ENCODE measurements around the gene TAF3.
A peak's percentile ranks its signal among the peaks of the same experiment; 100 is the strongest.

Gene TAF3

DNA sequence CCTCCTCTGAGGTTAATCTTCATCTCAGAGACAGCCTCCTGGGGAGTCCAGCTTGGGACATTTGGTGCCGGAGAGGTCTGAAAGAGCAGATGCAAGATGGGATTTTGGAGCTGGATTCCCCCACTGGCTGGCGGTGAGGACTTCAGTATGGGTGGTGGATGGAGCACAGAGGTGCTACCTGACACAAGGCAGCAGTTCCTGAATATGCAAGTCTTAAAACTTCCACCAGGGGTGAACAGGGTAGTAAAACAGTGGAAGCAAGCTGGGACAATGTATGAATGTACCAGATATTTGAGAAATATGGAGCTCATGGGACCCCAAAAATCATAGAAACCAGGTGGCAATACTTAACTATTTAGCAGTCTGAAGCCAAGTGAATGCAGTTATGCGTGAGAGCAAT lies 4.8 kb upstream of the TAF3 start:
- ChIA-PET POLR2A (interaction anchor here (1.2 kb wide), 1 partner anchor 26 kb away, joined by 4 read pairs; the partner anchor contains the start of genes ATP5F1C and KIN), CTCF (interaction anchor here (0.8 kb wide), 1 partner anchor 10 kb away, joined by 3 read pairs; no protein-coding TSS in a partner anchor)
- H3K4me3 ChIP-seq (ENCODE audit: low read depth, low read length) = no peak overlapping the region
- no peaks in the 10 kb centered on the region for H3K36me3 ChIP-seq (ENCODE audit: control insufficient read depth in 2 of 2, insufficient read depth in 1 of 2, low read length in 2 of 2)
- TF ChIP-seq ZNF335 (tag by site-specific recombination; conservative IDR thresholded peaks at IDR 0.05) (no peak), ZNF274 (IDR thresholded peaks at IDR 0.05; ENCODE audit: low read length) (no peak), ZNF274 (tag by site-specific recombination; IDR thresholded peaks at IDR 0.05; ENCODE audit: borderline replicate concordance) (no peak), ZNF670 (tag by site-specific recombination; IDR thresholded peaks at IDR 0.05; ENCODE audit: low read depth) (no peak), ZNF169 (tag by site-specific recombination; IDR thresholded peaks at IDR 0.05) (no peak), ZNF623 (tag by site-specific recombination; IDR thresholded peaks at IDR 0.05) (no peak), RBAK (tag by site-specific recombination; IDR thresholded peaks at IDR 0.05) (no peak), ZNF571 (tag by site-specific recombination; IDR thresholded peaks at IDR 0.05) (no peak), ZIC2 (tag by site-specific recombination; IDR thresholded peaks at IDR 0.05) (no peak), ZNF311 (tag by site-specific recombination; IDR thresholded peaks at IDR 0.05; ENCODE audit: borderline replicate concordance) (no peak), ZNF521 (tag by site-specific recombination; IDR thresholded peaks at IDR 0.05) (no peak), ZNF544 (tag by site-specific recombination; IDR thresholded peaks at IDR 0.05) (no peak), ZNF830 (tag by site-specific recombination; IDR thresholded peaks at IDR 0.05; ENCODE audit: low read depth) (no peak)
- TF ChIP-seq, protein P1, sequence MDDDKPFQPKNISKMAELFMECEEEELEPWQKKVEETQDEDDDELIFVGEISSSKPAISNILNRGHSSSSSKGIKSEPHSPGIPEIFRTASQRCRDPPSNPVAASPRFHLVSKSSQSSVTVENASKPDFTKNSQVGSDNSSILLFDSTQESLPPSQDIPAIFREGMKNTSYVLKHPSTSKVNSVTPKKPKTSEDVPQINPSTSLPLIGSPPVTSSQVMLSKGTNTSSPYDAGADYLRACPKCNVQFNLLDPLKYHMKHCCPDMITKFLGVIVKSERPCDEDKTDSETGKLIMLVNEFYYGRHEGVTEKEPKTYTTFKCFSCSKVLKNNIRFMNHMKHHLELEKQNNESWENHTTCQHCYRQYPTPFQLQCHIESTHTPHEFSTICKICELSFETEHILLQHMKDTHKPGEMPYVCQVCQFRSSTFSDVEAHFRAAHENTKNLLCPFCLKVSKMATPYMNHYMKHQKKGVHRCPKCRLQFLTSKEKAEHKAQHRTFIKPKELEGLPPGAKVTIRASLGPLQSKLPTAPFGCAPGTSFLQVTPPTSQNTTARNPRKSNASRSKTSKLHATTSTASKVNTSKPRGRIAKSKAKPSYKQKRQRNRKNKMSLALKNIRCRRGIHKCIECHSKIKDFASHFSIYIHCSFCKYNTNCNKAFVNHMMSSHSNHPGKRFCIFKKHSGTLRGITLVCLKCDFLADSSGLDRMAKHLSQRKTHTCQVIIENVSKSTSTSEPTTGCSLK (tag by site-specific recombination; IDR thresholded peaks at IDR 0.05) = no peak
- TF ChIP-seq, protein P2, sequence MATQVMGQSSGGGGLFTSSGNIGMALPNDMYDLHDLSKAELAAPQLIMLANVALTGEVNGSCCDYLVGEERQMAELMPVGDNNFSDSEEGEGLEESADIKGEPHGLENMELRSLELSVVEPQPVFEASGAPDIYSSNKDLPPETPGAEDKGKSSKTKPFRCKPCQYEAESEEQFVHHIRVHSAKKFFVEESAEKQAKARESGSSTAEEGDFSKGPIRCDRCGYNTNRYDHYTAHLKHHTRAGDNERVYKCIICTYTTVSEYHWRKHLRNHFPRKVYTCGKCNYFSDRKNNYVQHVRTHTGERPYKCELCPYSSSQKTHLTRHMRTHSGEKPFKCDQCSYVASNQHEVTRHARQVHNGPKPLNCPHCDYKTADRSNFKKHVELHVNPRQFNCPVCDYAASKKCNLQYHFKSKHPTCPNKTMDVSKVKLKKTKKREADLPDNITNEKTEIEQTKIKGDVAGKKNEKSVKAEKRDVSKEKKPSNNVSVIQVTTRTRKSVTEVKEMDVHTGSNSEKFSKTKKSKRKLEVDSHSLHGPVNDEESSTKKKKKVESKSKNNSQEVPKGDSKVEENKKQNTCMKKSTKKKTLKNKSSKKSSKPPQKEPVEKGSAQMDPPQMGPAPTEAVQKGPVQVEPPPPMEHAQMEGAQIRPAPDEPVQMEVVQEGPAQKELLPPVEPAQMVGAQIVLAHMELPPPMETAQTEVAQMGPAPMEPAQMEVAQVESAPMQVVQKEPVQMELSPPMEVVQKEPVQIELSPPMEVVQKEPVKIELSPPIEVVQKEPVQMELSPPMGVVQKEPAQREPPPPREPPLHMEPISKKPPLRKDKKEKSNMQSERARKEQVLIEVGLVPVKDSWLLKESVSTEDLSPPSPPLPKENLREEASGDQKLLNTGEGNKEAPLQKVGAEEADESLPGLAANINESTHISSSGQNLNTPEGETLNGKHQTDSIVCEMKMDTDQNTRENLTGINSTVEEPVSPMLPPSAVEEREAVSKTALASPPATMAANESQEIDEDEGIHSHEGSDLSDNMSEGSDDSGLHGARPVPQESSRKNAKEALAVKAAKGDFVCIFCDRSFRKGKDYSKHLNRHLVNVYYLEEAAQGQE (tag by site-specific recombination; IDR thresholded peaks at IDR 0.05) = no peak
- H3K27ac ChIP-seq (ENCODE audit: extremely low read depth, low read depth, low read length) = no peak overlapping the region
- no peaks in the 10 kb centered on the region for H3K9me3 ChIP-seq (ENCODE audit: control insufficient read depth, insufficient read depth, low read depth, low read length)
- peaks cover 3% of the 10 kb centered on the region; the same call in 1 of the 2 replicates for H3K4me1 ChIP-seq (ENCODE audit: control insufficient read depth, insufficient read depth, low read length)

DNA sequence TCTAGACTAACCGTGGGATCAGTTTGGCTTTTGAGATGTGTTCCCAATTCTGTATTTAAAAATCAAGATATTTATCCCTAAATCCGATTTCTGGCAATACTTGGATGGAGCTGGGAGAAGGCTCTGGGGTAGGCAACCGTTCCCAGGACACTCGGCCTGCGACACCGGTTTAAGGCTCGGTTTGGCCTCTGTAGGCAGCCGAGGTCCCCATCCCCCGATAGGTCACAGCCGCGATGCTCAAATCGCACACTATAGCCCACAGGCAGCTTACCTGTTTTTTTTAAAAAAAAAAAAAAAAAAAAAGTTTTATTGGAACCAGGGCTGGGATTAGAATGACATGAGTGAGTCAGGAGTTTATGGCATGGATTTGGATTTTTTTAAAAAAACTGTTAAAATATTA lies 729 bp upstream of the TAF3 start:
- peak overlapping the region; percentile 75 for H3K4me3 ChIP-seq (ENCODE audit: low read depth, low read length)
- TF ChIP-seq, protein P3, sequence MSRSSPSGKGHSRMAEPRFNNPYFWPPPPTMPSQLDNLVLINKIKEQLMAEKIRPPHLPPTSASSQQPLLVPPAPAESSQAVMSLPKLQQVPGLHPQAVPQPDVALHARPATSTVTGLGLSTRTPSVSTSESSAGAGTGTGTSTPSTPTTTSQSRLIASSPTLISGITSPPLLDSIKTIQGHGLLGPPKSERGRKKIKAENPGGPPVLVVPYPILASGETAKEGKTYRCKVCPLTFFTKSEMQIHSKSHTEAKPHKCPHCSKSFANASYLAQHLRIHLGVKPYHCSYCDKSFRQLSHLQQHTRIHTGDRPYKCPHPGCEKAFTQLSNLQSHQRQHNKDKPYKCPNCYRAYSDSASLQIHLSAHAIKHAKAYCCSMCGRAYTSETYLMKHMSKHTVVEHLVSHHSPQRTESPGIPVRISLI (tag by site-specific recombination; IDR thresholded peaks at IDR 0.05) = peak; percentile 79; the same call in 1 of the 2 replicates
- TF ChIP-seq ZFP3 (tag by site-specific recombination; IDR thresholded peaks at IDR 0.05; ENCODE audit: low read depth) (no peak), ZNF596 (tag by site-specific recombination; IDR thresholded peaks at IDR 0.05) (no peak), ZXDB (tag by site-specific recombination; IDR thresholded peaks at IDR 0.05) (no peak)
- H3K4me1 ChIP-seq (ENCODE audit: control insufficient read depth, insufficient read depth, low read length) = peaks cover 3% of the 10 kb centered on the region; the same call in 1 of the 2 replicates
- POLR2A ChIA-PET = interaction anchor here (0.6 to 2.3 kb wide), 9 partner anchors 8 to 1421 kb away, joined by 3 to 33 read pairs (median 4); partner anchors contain the start of genes ATP5F1C and KIN
- no peak overlapping the region for H3K27ac ChIP-seq (ENCODE audit: extremely low read depth, low read depth, low read length)
- CTCF ChIA-PET = interaction anchor here (0.7 kb wide), 1 partner anchor 47 kb away, joined by 5 read pairs; no protein-coding TSS in a partner anchor
- peaks cover 8 to 14% of the 10 kb centered on the region in 2 experiments for H3K36me3 ChIP-seq (ENCODE audit: control insufficient read depth in 2 of 2, insufficient read depth in 1 of 2, low read length in 2 of 2)
- H3K9me3 ChIP-seq (ENCODE audit: control insufficient read depth, insufficient read depth, low read depth, low read length) = no peaks in the 10 kb centered on the region

All from HEK293 (cell line).